ENCODE data around the gene ABCB11. TPM values are rescaled to one million over a fixed set of nuclear protein-coding genes. Genes with fewer than 3 reads are reported as not detected.
A peak's percentile ranks its signal among the peaks of the same experiment; 100 is the strongest.

The ABCB11 gene
- total RNA-seq, 1 donor from 2014 or later, result not detected

- DNase-seq (ENCODE audit: low read depth), result no peak
- H3K4me3 ChIP-seq (ENCODE audit: low read depth, low read length), result no peak overlapping the region
- no peak for TF ChIP-seq CTCF (conservative IDR thresholded peaks at IDR 0.05; ENCODE audit: low read depth, low read length)
These were observed 68.5 kb downstream of the ABCB11 start for GRCh38 chr2:168962636-168963035.

GRCh38 chr2:168961450-168962229 lies 69.5 kb downstream of the ABCB11 start:
- TF ChIP-seq CTCF (conservative IDR thresholded peaks at IDR 0.05; ENCODE audit: low read depth, low read length), result peak; percentile 91
- DNase-seq (ENCODE audit: low read depth), result peak; percentile 51
- no peak overlapping the region for H3K4me3 ChIP-seq (ENCODE audit: low read depth, low read length)

GRCh38 chr2:168956392-168956791 lies 74.7 kb downstream of the ABCB11 start:
- no peak for TF ChIP-seq CTCF (conservative IDR thresholded peaks at IDR 0.05; ENCODE audit: low read depth, low read length)

GRCh38 chr2:168955321-168955720 lies 75.8 kb downstream of the ABCB11 start:
- no peak for DNase-seq (ENCODE audit: low read depth)
- no peak for TF ChIP-seq CTCF (conservative IDR thresholded peaks at IDR 0.05; ENCODE audit: low read depth, low read length)

More at GRCh38 chr2:168956392-168956791, 74.7 kb downstream of the ABCB11 start:
- DNase-seq (ENCODE audit: low read depth), result no peak
- H3K4me3 ChIP-seq (ENCODE audit: low read depth, low read length), result no peak overlapping the region

GRCh38 chr2:168954256-168954655 lies 76.9 kb downstream of the ABCB11 start:
- TF ChIP-seq CTCF (conservative IDR thresholded peaks at IDR 0.05; ENCODE audit: low read depth, low read length), result no peak
- no peak overlapping the region for H3K4me3 ChIP-seq (ENCODE audit: low read depth, low read length)
- no peak for DNase-seq (ENCODE audit: low read depth)

More at GRCh38 chr2:168955321-168955720, 75.8 kb downstream of the ABCB11 start:
- H3K4me3 ChIP-seq (ENCODE audit: low read depth, low read length), result no peak overlapping the region

GRCh38 chr2:168952424-168952823 lies 78.7 kb downstream of the ABCB11 start:
- no peak for DNase-seq (ENCODE audit: low read depth)
- TF ChIP-seq CTCF (conservative IDR thresholded peaks at IDR 0.05; ENCODE audit: low read depth, low read length), result no peak
- H3K4me3 ChIP-seq (ENCODE audit: low read depth, low read length), result no peak overlapping the region

GRCh38 chr2:168951871-168952270 lies 79.3 kb downstream of the ABCB11 start:
- DNase-seq (ENCODE audit: low read depth), result no peak
- no peak for TF ChIP-seq CTCF (conservative IDR thresholded peaks at IDR 0.05; ENCODE audit: low read depth, low read length)
- H3K4me3 ChIP-seq (ENCODE audit: low read depth, low read length), result no peak overlapping the region

Data from epithelial cell of proximal tubule (primary cell).